HCT116 (cell line): ENCODE results near the gene MBNL2. TPM values are rescaled to one million over a fixed set of nuclear protein-coding genes. Genes with fewer than 3 reads are reported as not detected.

Source experiments
- ATAC-seq: fragments of 200-7000 bp; cut with Tn5 transposase; 2 replicates; pipeline ENCODE4 v1.9.1; 2020; ENCODE audit warnings: mild to moderate bottlenecking, moderate library complexity
- BruUV-seq: library from RNA; stranded (reverse); fragments of 400-500 nt; replicated peaks from 2 replicates; lab custom pipeline; 2021; lab: Mats Ljungman, UMichigan
- CTCF ChIA-PET: fragments of 300-600 bp; sonication (Branson Sonifier 250); formaldehyde crosslinking; loops from one replicate; lab custom pipeline; 2021; ENCODE audit warnings: antibody characterized with exemption; lab: Charles Lee
- POLR2A ChIA-PET: fragments of 300-600, 350-600 bp; sonication (Branson Sonifier 250); formaldehyde crosslinking; loops from one replicate; lab custom pipeline; 2021; ENCODE audit warnings: antibody characterized with exemption; lab: Charles Lee
- RAD21 ChIA-PET, 2 experiments: fragments of 300-600 bp; sonication (Branson Sonifier 250); formaldehyde crosslinking; loops; one replicate each; lab custom pipeline; 2023; ENCODE audit warnings: low total read pairs in 2 of 2; ENCODE audit not compliant: uncharacterized antibody in 2 of 2, unreplicated experiment in 2 of 2, low non-redundant PET in 1 of 2; lab: Charles Lee
- DNase-seq: peaks from one replicate; pipeline ENCODE4 v3.0.0-alpha.2; 2010; ENCODE audit warnings: low read depth, low spot score
- H2AFZ ChIP-seq: fragments of 200-600 bp; shearing (Covaris generic), sonication (generic); 2 replicates; pipeline ENCODE4 v1.6.1; 2017; ENCODE audit warnings: low read depth, mixed run types, mixed read lengths, antibody characterized with exemption, low read length; ENCODE audit not compliant: poor library complexity, severe bottlenecking
- H3K27ac ChIP-seq: 2 replicates; pipeline ENCODE4 v1.5.1; 2012; ENCODE audit warnings: low read depth, low read length
- H3K27me3 ChIP-seq: fragments of 200-600 bp; sonication (generic); 2 replicates; pipeline ENCODE4 v1.6.1; 2016; ENCODE audit warnings: mixed run types, low read length, mixed read lengths; ENCODE audit not compliant: insufficient read depth
- H3K36me3 ChIP-seq, 2 experiments: fragments of 200-500 bp in 1 of 2; fragments of 200-600 bp in 1 of 2; sonication (Bioruptor generic) in 1 of 2; sonication (generic) in 1 of 2; 2 replicates each; pipeline versions ENCODE4 v1.5.1 to v1.6.1; 2014 to 2016; ENCODE audit warnings: low read length in 2 of 2, inconsistent platforms in 1 of 2, mixed read lengths in 1 of 2, mixed run types in 1 of 2; ENCODE audit not compliant: insufficient read depth in 2 of 2, control insufficient read depth in 1 of 2
- H3K4me1 ChIP-seq, 2 experiments: fragments of 200-600 bp in 1 of 2; sonication (generic) in 1 of 2; 2 replicates each; pipeline versions ENCODE4 v1.5.1 to v1.6.1; 2012 to 2017; ENCODE audit warnings: low read length in 2 of 2, inconsistent platforms in 1 of 2, mild to moderate bottlenecking in 1 of 2, mixed read lengths in 1 of 2, mixed run types in 1 of 2, moderate library complexity in 1 of 2; ENCODE audit not compliant: insufficient read depth in 2 of 2, control insufficient read depth in 1 of 2
- H3K4me2 ChIP-seq: fragments of 200-600 bp; sonication (generic); 2 replicates; pipeline ENCODE4 v1.6.1; 2017; ENCODE audit warnings: mixed run types, low read length, mixed read lengths
- H3K4me3 ChIP-seq, 2 experiments: fragments of 200-600 bp in 1 of 2; sonication (generic) in 1 of 2; replicated peaks in 1 of 2; 2 replicates each; pipeline ENCODE4 v1.5.1; 2011 to 2016; ENCODE audit warnings: low read length in 2 of 2, control low read depth in 1 of 2, low read depth in 1 of 2, mild to moderate bottlenecking in 1 of 2, mixed read lengths in 1 of 2, mixed run types in 1 of 2
- H3K79me2 ChIP-seq: fragments of 200-600 bp; sonication (generic); 2 replicates; pipeline ENCODE4 v1.6.1; 2017; ENCODE audit warnings: mild to moderate bottlenecking, mixed run types, low read length, moderate library complexity, mixed read lengths; ENCODE audit not compliant: insufficient read depth
- H3K9ac ChIP-seq: fragments of 200-600 bp; sonication (generic); 2 replicates; pipeline ENCODE4 v1.6.1; 2016; ENCODE audit warnings: low read length, mixed read lengths
- H3K9me2 ChIP-seq: fragments of 200-600 bp; sonication (generic), shearing (Covaris generic); 2 replicates; pipeline ENCODE4 v1.6.1; 2017; ENCODE audit warnings: mixed run types, mild to moderate bottlenecking, moderate library complexity; ENCODE audit not compliant: insufficient read depth
- H3K9me3 ChIP-seq, 2 experiments: fragments of 200-500 bp in 1 of 2; fragments of 200-600 bp in 1 of 2; sonication (Bioruptor generic) in 1 of 2; sonication (generic) in 1 of 2; 2 replicates each; pipeline ENCODE4 v1.6.1; 2014 to 2017; ENCODE audit warnings: low read length in 2 of 2, mixed read lengths in 2 of 2, inconsistent platforms in 1 of 2, low read depth in 1 of 2, mild to moderate bottlenecking in 1 of 2, mixed run types in 1 of 2, moderate library complexity in 1 of 2; ENCODE audit not compliant: control insufficient read depth in 1 of 2, insufficient read depth in 1 of 2
- H4K20me1 ChIP-seq: fragments of 200-600 bp; sonication (generic), shearing (Covaris generic); 2 replicates; pipeline ENCODE4 v1.6.1; 2017; ENCODE audit warnings: mixed run types, mild to moderate bottlenecking, moderate library complexity; ENCODE audit not compliant: insufficient read depth
- EGR1 ChIP-seq: IDR thresholded peaks from 2 replicates; pipeline ENCODE4 v1.6.1; 2012; ENCODE audit warnings: low read depth
- ELF1 ChIP-seq: IDR thresholded peaks from 2 replicates; pipeline ENCODE4 v1.6.1; 2012; ENCODE audit warnings: low read depth, borderline replicate concordance
- FOSL1 ChIP-seq: IDR thresholded peaks from 2 replicates; pipeline ENCODE4 v1.6.1; 2012; ENCODE audit warnings: low read depth
- SRF ChIP-seq: IDR thresholded peaks from 2 replicates; pipeline ENCODE4 v1.6.1; 2012; ENCODE audit warnings: low read depth
- TCF7L2 ChIP-seq: IDR thresholded peaks from 2 replicates; pipeline ENCODE4 v1.7.0; 2011; ENCODE audit warnings: borderline replicate concordance, inconsistent platforms; ENCODE audit not compliant: insufficient read depth, insufficient read length; ENCODE audit errors: extremely low read depth
- ZBTB33 ChIP-seq: IDR thresholded peaks from 2 replicates; pipeline ENCODE4 v1.6.1; 2011; ENCODE audit warnings: mild to moderate bottlenecking, low read length, moderate library complexity; ENCODE audit not compliant: insufficient replicate concordance; ENCODE audit errors: extremely low read depth
- ZFX ChIP-seq: fragments of 450-650 bp; IDR thresholded peaks from 2 replicates; pipeline ENCODE4 v1.6.1; 2017
- intact Hi-C: fragments of 100-400 bp; cut with micrococcal nuclease; formaldehyde crosslinking; loops from 2 replicates; pipeline ENCODE4 v1.10.0; 2022
- total RNA-seq: library from RNA; stranded (reverse); gene quantifications from one replicate; pipeline ENCODE4 v1.2.1, GENCODE V29; 2021; ENCODE audit not compliant: unreplicated experiment

Gene MBNL2
- total RNA-seq, 1 experiment from 2014 or later: 73.9 TPM

- intact Hi-C loops: no loop called here
- CTCF ChIA-PET: no interaction called here
- TF ChIP-seq ELF1 (no peak), TCF7L2 (no peak), FOSL1 (no peak)
- Histone ChIP-seq H3K4me3 (no peak overlapping the region), H3K9ac (no peak overlapping the region), H4K20me1 (no peaks in the 10 kb centered on the region), H3K9me2 (no peaks in the 10 kb centered on the region), H3K36me3 (no peaks in the 10 kb centered on the region), H2AFZ (no peak overlapping the region), H3K79me2 (no peaks in the 10 kb centered on the region), H3K4me2 (no peak overlapping the region), H3K4me1 (no peaks in the 10 kb centered on the region), H3K9me3 (no peaks in the 10 kb centered on the region), H3K27me3 (no peaks in the 10 kb centered on the region), H3K27ac (no peak overlapping the region)
- ATAC-seq: no peak
- POLR2A ChIA-PET: interaction anchor here (2.7 kb wide), 1 partner anchor 11 kb away, joined by 8 read pairs; the partner anchor contains the start of gene RAP2A
- no peak for DNase-seq
- BruUV-seq: no TSS peak
- RAD21 ChIA-PET: no interaction called here
Observed at GRCh38 chr13:97422118-97423054, 200.3 kb downstream of the MBNL2 start.

- H3K36me3 ChIP-seq: no peaks in the 10 kb centered on the region
- H3K9me2 ChIP-seq: no peaks in the 10 kb centered on the region
- TF ChIP-seq ZBTB33: no peak
- TF ChIP-seq EGR1: no peak
- no peak for TF ChIP-seq SRF
- no peak for TF ChIP-seq ELF1
- no peak for TF ChIP-seq ZFX
- H3K79me2 ChIP-seq: no peaks in the 10 kb centered on the region
- no peaks in the 10 kb centered on the region for H3K4me1 ChIP-seq
- H3K27me3 ChIP-seq: no peaks in the 10 kb centered on the region
- intact Hi-C loops: no loop called here
- H3K27ac ChIP-seq: no peak overlapping the region
- ChIA-PET RAD21 (no interaction called here), POLR2A (interaction anchor here (2.7 kb wide), 1 partner anchor 10 kb away, joined by 8 read pairs; the partner anchor contains the start of gene RAP2A), CTCF (no interaction called here)
- BruUV-seq: no TSS peak
- no peaks in the 10 kb centered on the region for H3K9me3 ChIP-seq
- H3K4me2 ChIP-seq: no peak overlapping the region
- no peak overlapping the region for H3K4me3 ChIP-seq
- H2AFZ ChIP-seq: no peak overlapping the region
- ATAC-seq (no peak), DNase-seq (no peak)
- H4K20me1 ChIP-seq: no peaks in the 10 kb centered on the region
- no peak overlapping the region for H3K9ac ChIP-seq
Observed at GRCh38 chr13:97423300-97424045, 201.3 kb downstream of the MBNL2 start.
